HUES64 (cell line): Measurements from ENCODE around the gene INTS11.

Source experiments
- H3K27ac ChIP-seq: 2 replicates; pipeline ENCODE4 v1.7.0; 2013; ENCODE audit warnings: low read depth, low read length, inconsistent platforms
- H3K27me3 ChIP-seq: 2 replicates; pipeline ENCODE4 v1.6.1; 2013; ENCODE audit warnings: mild to moderate bottlenecking, low read length; ENCODE audit not compliant: insufficient read depth
- H3K36me3 ChIP-seq: 2 replicates; pipeline ENCODE4 v1.6.1; 2013; ENCODE audit warnings: mild to moderate bottlenecking, low read length; ENCODE audit not compliant: insufficient read depth
- H3K4me1 ChIP-seq: 2 replicates; pipeline ENCODE4 v1.6.1; 2013; ENCODE audit warnings: mild to moderate bottlenecking, low read length, moderate library complexity; ENCODE audit not compliant: insufficient read depth
- H3K4me3 ChIP-seq: 2 replicates; pipeline ENCODE4 v1.5.1; 2013; ENCODE audit warnings: mild to moderate bottlenecking, low read length, moderate library complexity
- H3K9ac ChIP-seq: 2 replicates; pipeline ENCODE4 v1.6.1; 2013; ENCODE audit warnings: mild to moderate bottlenecking, low read depth, low read length
- H3K9me3 ChIP-seq: 2 replicates; pipeline ENCODE4 v1.6.1; 2013; ENCODE audit warnings: low read depth, low read length; ENCODE audit not compliant: insufficient read depth
- WGBS: fragments of 150-250, 120-280 bp; methylation state at CpG from one replicate; pipeline ENCODE4 v1.1.7; 2013; ENCODE audit warnings: missing lambda C conversion rate; 5-methylcytosine and 5-hydroxymethylcytosine counted together

INTS11 gene

DNA sequence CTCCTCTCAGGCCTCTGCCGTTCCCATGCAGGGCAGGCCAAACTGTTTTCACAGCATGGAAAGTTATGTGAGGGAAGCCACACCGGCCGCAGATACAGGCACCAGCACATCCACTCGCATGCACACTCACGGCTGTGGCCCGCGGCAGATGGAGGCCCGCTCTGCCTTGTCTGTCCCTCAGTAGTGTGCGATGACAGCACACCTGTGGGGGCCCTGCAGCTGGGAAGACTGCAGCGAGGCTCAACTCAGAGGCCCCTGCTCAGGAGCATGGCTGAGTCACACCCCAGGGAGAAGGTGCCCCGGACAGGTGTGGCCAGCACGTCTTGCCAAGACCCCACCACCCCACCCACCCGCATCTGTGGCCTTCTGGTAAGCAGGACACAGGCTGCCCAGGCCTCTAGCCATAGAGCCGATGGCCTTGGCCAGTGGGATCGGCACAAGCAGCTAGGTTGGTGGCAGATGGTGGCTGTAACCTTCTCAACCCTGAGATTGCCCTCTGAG lies 49.5 kb downstream of the INTS11 start:
- no peaks in the 10 kb centered on the region for H3K9me3 ChIP-seq
- no peak overlapping the region for H3K9ac ChIP-seq
- H3K4me1 ChIP-seq = no peaks in the 10 kb centered on the region; the same call in 1 of the 2 replicates
- peaks cover 9% of the 10 kb centered on the region; the same call in 1 of the 2 replicates for H3K36me3 ChIP-seq
- no peak overlapping the region for H3K27ac ChIP-seq
- no peaks in the 10 kb centered on the region for H3K27me3 ChIP-seq
- 97% methylated on average over 15 of the region's 15 CpGs for WGBS
- no peak overlapping the region for H3K4me3 ChIP-seq

DNA sequence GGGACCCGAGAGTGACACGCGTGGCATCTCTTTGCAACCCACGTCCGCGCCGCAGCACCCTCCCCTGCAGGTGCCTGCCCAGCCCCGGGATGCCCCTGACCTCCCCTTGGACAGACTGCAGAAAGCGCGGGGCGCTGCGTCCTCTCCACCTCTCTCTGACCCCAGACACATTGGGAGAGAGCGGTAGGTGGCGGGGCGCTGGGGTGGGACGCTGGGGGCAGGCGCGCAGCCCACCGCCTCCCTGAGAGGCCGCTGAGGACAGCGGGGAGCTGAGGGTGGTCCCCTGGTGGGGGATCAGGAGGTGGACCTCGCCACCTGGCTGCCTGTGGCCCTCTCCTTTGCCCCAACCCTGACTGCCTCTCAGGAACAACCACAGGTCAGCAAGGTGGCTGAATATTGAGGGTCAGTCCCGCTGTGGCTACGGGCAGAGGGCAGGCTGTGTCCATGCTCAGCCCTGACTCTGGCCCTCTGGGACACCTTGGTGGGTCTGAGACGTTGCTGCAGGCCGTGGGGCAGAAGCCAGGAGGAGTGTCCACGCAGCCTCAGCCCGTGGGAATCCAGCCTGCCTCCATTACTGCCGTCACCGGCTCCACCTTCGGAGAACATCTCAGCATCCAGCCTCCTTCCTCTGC lies 50.0 kb downstream of the INTS11 start:
- H3K9me3 ChIP-seq = no peaks in the 10 kb centered on the region
- H3K36me3 ChIP-seq = peaks cover 9% of the 10 kb centered on the region; the same call in 1 of the 2 replicates
- no peak overlapping the region for H3K27ac ChIP-seq
- H3K4me1 ChIP-seq = no peaks in the 10 kb centered on the region; the same call in 1 of the 2 replicates
- H3K4me3 ChIP-seq = peak overlapping the region; percentile 95
- no peaks in the 10 kb centered on the region for H3K27me3 ChIP-seq
- WGBS = 34% methylated on average over 27 of the region's 31 CpGs
- H3K9ac ChIP-seq = peak overlapping the region; percentile 74

DNA sequence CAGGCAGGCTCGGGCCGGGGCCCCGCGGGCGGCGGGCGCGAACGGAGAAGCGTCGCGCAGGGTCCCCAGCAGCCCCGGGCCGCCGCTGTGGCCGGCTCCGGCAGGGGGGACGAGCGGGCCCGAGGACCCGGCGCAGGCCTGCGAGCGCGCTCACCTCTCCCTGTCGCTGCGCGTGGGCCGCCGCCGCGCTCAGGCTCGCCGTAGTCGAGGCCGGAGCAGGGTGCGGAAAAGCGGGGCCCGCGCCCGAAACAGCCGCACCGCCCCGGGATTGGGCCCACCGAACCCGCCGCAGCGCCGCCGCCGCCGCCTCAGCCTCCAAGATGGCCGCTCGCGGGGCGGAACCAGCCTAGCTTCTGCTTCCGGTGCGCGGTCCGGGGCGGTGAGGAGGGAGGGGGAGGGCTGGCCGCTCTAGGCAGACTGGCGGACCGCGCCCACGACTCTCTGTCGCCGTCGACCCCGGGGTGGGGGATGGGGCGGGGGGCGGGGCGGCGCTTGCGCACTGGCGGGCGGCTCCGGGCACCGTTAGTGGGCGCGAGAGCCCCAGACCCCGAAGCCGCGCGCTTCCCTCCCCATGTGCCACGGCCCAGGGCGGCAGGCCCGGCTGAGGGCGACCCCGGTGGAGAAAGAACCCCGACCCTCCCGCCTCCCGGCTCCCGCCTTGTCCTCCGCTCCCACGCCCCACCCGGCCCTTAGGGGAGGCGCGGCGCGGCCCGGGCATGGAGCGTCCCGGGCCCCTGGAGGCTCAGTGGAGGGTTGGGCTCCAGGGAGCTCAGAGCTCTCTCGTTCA lies 50.8 kb downstream of the INTS11 start, which contains the start of gene UBE2J2:
TSS of gene UBE2J2 (minus strand) at position 343 of the 787 bp plus-strand sequence. CDS start 5,862 bp downstream, outside the sequence.
- H3K27me3 ChIP-seq = no peaks in the 10 kb centered on the region
- whole genome bisulfite sequencing = under 1% methylated on average over 103 of the region's 105 CpGs
- H3K4me3 ChIP-seq = peak within 1 kb of the TSS; percentile 95
- peaks cover 10% of the 10 kb centered on the region for H3K36me3 ChIP-seq
- peak within 1 kb of the TSS; percentile 68 for H3K27ac ChIP-seq
- H3K9me3 ChIP-seq = no peaks in the 10 kb centered on the region
- no peaks in the 10 kb centered on the region; the same call in 1 of the 2 replicates for H3K4me1 ChIP-seq
- H3K9ac ChIP-seq = peak within 1 kb of the TSS; percentile 98

DNA sequence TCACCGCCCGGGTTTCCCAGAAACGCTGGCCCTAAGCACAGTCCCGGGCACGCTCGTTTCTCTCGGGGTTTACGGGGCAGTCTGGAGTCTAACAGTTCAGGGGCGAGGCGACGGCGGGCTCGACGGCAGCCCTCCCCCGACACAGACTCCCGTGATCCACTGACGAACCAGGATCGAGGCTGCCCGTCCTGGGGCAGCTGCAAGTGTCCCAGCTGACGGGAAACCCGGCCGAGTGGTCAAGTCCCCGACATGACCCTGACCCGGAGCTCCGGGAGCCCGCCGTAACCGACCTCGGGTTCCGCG lies 51.3 kb downstream of the INTS11 start:
- Histone ChIP-seq H3K4me1 (no peaks in the 10 kb centered on the region; the same call in 1 of the 2 replicates), H3K9me3 (no peaks in the 10 kb centered on the region), H3K4me3 (peak overlapping the region; percentile 95), H3K9ac (peak overlapping the region; percentile 98), H3K27me3 (no peaks in the 10 kb centered on the region), H3K27ac (peak overlapping the region; percentile 68), H3K36me3 (peaks cover 15% of the 10 kb centered on the region)
- under 1% methylated on average over 31 of the region's 31 CpGs for WGBS

DNA sequence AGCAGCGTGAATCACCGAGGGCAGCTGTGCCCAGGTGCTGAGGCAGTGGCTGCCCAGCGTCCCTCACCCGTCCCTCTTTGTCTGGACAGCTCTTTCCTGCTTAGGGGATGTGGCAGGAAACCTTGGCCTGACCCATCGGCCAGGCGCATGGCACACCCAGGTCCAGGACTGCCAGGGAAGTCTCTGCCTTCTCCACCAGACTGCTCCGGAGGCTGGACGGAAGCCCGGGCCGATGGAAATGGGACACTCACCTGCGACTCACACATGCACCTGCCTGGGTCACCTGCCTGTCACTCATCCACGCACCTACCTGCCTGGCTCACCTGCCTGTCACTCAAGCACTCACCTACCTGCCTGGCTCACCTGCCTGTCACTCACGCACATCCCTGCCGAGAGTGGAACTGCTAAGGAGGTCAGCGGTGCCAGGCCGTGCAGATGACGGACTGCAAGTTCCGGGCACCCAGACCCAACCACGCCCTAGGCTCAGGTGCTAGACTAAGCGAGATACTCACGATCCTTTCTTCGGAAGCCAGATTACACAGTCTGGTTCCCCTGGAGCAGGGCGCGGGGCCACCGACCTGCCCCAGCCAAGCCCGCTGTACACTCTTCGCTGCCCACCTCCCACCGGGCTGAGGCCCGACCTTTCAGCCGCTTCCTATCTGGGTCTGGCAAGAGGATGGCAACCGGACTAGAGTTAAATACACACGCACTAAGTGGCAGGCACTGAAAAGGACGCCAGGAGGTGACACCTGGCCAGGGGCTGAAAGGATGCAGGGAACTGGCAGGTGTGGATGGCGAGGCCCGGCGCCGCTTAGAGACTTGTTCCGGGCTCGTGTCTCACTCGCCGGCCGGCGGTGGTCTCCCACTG lies 51.9 kb downstream of the INTS11 start:
- Histone ChIP-seq H3K36me3 (peaks cover 20% of the 10 kb centered on the region), H3K4me3 (peak overlapping the region; percentile 95), H3K9ac (peak overlapping the region; percentile 98), H3K9me3 (no peaks in the 10 kb centered on the region), H3K4me1 (no peaks in the 10 kb centered on the region; the same call in 1 of the 2 replicates), H3K27ac (no peak overlapping the region; the same call in none of the 2 replicates), H3K27me3 (no peaks in the 10 kb centered on the region)
- WGBS = 52% methylated on average over 43 of the region's 43 CpGs

DNA sequence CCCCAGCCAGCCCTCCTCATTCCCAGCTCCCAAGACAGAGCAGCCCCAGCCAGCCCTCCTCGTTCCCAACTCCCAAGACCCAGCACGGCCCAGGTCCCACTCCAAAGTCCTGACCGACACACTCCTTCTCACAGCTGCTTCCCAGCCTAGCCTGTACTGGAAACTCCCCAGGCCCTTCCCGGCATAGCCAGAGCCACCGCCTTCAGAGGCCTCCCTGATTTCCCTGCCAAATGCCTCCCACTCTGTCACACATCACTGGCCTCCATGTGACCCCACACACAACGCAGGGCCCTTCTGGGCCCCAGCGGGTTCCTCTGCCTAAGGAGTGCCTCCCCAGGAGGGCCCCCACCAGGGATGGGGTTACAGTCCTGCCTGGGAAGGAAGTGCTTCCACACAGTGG lies 53.6 kb downstream of the INTS11 start:
- H3K9ac ChIP-seq = no peak overlapping the region; the same call in 1 of the 2 replicates
- no peak overlapping the region for H3K4me3 ChIP-seq
- peaks cover 30% of the 10 kb centered on the region for H3K36me3 ChIP-seq
- H3K4me1 ChIP-seq = no peaks in the 10 kb centered on the region; the same call in 1 of the 2 replicates
- H3K27me3 ChIP-seq = no peaks in the 10 kb centered on the region
- no peak overlapping the region for H3K27ac ChIP-seq
- H3K9me3 ChIP-seq = no peaks in the 10 kb centered on the region
- WGBS = 92% methylated on average over 7 of the region's 7 CpGs

DNA sequence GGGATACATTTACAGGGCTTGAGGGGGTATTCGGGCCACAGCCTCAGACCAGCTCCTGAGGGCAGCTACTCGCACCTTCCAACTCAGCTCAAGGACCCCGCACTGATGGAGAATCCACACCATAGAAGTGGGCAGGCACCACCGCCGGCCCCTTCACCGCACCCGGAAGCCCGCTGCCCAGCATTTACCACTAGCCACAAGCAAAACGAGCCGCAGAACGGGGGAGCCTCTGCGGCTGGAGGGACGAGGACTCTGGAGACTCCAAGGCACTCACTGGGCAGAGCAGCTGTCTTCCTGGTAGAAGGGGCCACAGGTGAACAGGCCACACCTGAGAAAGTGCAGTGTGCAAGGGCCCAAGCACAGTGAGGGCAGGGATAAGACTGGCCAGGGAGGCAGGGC lies 56.2 kb downstream of the INTS11 start:
- Histone ChIP-seq H3K9ac (no peak overlapping the region), H3K36me3 (peaks cover 54% of the 10 kb centered on the region), H3K27me3 (no peaks in the 10 kb centered on the region), H3K9me3 (no peaks in the 10 kb centered on the region), H3K4me1 (no peaks in the 10 kb centered on the region; the same call in 1 of the 2 replicates), H3K27ac (no peak overlapping the region), H3K4me3 (no peak overlapping the region)
- WGBS = 97% methylated on average over 13 of the region's 13 CpGs

DNA sequence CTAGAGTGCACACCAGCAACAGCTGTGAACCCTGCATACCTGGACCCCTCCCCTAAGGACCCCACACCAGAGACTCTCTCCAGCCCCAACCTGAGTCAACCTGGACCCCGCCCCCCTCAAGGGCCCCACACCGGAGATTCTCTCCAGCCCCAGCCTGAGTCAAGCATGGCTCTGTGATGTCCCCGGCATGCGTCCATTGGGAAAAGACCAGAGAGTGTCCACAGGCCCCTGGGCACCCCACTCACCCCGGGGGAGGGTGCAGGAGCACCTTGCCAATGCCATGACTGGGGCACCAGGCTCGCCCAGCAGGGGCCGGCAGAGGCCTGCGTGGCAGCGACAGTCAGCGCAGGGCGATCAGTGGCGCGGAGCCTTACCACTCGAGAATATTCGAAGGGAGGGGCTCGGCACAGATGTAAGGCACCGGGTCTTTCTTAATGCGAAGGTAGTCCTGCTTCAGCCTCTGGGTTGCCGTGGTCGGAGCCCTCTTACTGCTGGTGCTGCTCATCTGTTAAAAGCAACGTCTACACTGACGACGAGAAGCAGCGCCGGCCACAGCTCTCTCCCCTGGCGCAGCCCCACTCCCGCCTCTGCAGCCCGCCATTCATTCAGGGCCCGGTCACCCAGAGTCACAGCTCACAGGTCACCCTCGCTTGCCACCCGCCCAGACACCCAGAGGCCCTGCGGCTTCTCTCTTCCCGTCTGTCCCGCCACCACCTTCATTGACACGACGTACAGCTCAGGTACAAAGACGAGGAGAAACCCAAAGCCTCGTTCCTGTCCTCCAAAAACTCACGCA lies 56.8 kb downstream of the INTS11 start:
- Histone ChIP-seq H3K27me3 (no peaks in the 10 kb centered on the region), H3K9me3 (no peaks in the 10 kb centered on the region), H3K27ac (no peak overlapping the region), H3K9ac (no peak overlapping the region), H3K4me3 (no peak overlapping the region), H3K36me3 (peaks cover 60% of the 10 kb centered on the region), H3K4me1 (no peaks in the 10 kb centered on the region; the same call in 1 of the 2 replicates)
- 95% methylated on average over 39 of the region's 39 CpGs for WGBS

DNA sequence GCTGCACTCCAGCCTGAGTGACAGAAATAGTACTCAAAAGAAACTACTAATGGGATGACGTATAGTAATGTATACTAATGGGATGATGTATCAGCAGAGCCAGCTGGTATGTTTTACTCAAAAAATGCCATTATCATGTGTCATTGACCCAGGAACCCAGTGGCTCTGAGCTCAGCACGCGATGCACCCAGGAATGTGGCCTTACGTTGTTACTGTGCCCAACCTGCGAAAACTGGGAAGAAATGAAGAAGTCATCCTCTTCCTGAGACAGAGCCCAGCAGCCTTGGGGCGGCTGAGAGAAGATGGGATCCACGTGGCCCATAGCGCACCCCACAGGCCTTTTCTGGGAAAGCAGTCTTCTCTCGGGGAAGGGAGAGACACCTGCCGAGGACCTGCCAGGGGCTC lies 59.6 kb downstream of the INTS11 start:
- WGBS = 89% methylated on average over 10 of the region's 10 CpGs
- H3K9me3 ChIP-seq = no peaks in the 10 kb centered on the region
- no peaks in the 10 kb centered on the region for H3K27me3 ChIP-seq
- no peak overlapping the region for H3K4me3 ChIP-seq
- H3K36me3 ChIP-seq = peaks cover 74% of the 10 kb centered on the region
- H3K27ac ChIP-seq = peak overlapping the region; percentile 6; the same call in 1 of the 2 replicates
- no peak overlapping the region for H3K9ac ChIP-seq
- H3K4me1 ChIP-seq = no peaks in the 10 kb centered on the region

DNA sequence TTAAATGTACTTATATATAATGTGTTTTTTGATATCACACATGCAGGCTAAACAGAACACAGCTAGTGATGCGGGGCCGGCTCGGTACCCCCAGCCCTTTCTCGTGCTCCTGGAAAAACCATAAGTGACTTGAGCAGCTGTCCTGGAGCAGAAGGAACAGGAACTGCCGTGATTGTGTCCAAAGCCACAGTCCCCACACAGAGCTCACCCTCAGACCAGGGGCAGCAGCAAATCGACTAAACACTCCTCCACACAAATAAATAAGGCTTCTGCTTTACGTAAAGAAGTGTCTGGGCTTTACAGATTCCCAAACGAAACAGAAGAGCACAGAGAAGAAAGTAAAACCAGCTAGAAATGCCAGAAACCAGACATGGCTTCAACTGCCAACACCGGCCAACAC lies 60.4 kb downstream of the INTS11 start:
- Histone ChIP-seq H3K27ac (no peak overlapping the region), H3K36me3 (peaks cover 80% of the 10 kb centered on the region)
- WGBS = 93% methylated on average over 9 of the region's 9 CpGs

More for the DNA sequence above, 60.4 kb downstream of the INTS11 start:
- H3K9ac ChIP-seq = no peak overlapping the region
- H3K4me3 ChIP-seq = no peak overlapping the region
- H3K9me3 ChIP-seq = no peaks in the 10 kb centered on the region
- H3K27me3 ChIP-seq = no peaks in the 10 kb centered on the region
- no peaks in the 10 kb centered on the region for H3K4me1 ChIP-seq
